Esophagus muscularis mucosa (tissue), 3 donors: ENCODE data around the gene EHD4.

Experiments used
- POLR2A ChIP-seq: fragments of 450-650 bp; IDR thresholded peaks from one replicate; pipeline ENCODE4 v1.6.1; 2017; ENCODE audit warnings: antibody characterized with exemption, moderate library complexity, mild to moderate bottlenecking, low read depth
- POLR2AphosphoS5 ChIP-seq, 2 donors: sonication (generic); formaldehyde crosslinking; IDR thresholded peaks; one replicate each; pipeline ENCODE4 v1.6.1; 2017; ENCODE audit warnings: antibody characterized with exemption in 2 of 2
- TF ChIP-seq, protein P1 (sequence below), 3 experiments: fragments of 200-600 bp in 2 of 3; fragments of 450-650 bp in 1 of 3; sonication (generic) in 2 of 3; IDR thresholded peaks; one replicate each; pipeline ENCODE4 v1.5.1; 2017 to 2019; ENCODE audit warnings: antibody characterized with exemption in 3 of 3, mild to moderate bottlenecking in 2 of 3, moderate library complexity in 1 of 3

DNA sequence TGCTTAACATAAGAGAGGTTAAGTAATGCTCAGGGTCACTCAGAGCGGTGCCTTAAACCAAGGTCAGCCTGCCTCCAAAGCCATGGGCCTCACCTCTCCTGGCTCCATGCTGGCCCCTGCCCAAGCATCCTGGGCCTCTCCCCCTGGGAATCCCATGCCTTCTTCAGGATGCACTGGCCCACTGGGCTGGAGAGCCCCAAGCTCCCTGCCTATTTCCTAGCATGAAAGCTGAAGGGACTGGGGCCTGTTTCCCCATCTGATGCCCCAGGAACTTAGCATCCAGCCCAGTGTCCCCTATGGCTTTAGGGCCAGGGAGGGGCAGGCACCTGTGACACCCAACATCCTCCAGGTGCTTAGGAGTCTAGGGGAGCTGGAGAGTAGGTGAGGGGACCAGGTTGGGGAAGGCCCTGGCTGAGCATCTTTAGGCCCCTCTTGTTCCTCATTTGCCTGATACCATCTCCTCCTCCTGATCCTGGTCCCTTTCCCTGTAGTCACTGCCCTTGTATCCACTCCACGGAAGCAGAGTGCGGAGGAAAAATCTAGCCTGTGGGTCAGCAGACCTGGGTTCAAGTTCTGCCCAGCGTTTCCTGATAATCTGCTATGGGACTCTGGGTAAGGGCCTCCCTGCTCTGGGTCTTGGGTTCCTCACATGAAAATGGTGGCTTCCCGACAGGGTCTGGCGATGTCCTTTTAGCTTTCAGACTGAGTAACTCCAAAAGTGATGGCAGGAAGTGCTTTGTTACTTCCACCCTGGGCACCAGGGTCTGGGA is 28.6 kb downstream of the EHD4 start:
- TF ChIP-seq, protein P1, sequence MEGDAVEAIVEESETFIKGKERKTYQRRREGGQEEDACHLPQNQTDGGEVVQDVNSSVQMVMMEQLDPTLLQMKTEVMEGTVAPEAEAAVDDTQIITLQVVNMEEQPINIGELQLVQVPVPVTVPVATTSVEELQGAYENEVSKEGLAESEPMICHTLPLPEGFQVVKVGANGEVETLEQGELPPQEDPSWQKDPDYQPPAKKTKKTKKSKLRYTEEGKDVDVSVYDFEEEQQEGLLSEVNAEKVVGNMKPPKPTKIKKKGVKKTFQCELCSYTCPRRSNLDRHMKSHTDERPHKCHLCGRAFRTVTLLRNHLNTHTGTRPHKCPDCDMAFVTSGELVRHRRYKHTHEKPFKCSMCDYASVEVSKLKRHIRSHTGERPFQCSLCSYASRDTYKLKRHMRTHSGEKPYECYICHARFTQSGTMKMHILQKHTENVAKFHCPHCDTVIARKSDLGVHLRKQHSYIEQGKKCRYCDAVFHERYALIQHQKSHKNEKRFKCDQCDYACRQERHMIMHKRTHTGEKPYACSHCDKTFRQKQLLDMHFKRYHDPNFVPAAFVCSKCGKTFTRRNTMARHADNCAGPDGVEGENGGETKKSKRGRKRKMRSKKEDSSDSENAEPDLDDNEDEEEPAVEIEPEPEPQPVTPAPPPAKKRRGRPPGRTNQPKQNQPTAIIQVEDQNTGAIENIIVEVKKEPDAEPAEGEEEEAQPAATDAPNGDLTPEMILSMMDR (IDR thresholded peaks at IDR 0.05): no peak
- no peak for TF ChIP-seq POLR2A
- TF ChIP-seq POLR2AphosphoS5 (IDR thresholded peaks at IDR 0.05): no peak
